Activated CD4-positive, alpha-beta T cell treated with anti-CD3 and anti-CD28 coated beads, Interleukin-2, amount 50 U/mL, for 16 hours (primary cell): ENCODE data around the gene CAPN11.
"Not testable (repeated sequence)": the region's sequence is repeated elsewhere in the genome, so short reads cannot be mapped to it uniquely, and the experiment has no call there.

ENCODE experiments used
- DNase-seq: peaks from one replicate; pipeline ENCODE4 v3.0.0-alpha.2; 2020

The CAPN11 gene

DNA sequence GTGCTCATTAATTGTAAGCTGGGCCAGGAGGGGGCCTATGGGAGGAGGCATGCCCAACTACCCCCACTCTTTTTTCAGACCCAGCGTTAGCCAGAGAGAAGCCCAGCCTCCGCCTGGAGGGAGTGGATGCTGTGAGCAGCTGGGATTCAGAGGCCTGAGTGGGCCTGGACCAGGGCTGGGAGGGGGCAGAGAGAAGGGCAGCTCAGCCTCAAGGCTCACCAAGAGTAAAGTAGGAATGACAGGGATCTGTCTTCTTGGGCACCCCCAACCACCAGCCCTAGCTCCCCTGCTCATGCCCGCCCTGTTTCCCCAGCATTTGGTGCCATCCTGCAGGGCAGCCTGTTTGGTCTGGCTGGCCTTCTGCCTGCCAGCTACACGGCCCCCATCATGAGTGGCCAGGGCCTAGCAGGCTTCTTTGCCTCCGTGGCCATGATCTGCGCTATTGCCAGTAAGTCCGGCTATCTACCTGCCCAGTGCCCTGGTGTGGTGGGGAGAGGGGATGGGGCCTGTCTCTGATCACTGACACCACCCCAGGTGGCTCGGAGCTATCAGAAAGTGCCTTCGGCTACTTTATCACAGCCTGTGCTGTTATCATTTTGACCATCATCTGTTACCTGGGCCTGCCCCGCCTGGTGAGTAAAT is 71.5 kb downstream of the CAPN11 start:
- DNase-seq, result no peak

GRCh38 chr6:44231426-44231825 is 72.8 kb downstream of the CAPN11 start:
- DNase-seq, result not testable (repeated sequence)

DNA sequence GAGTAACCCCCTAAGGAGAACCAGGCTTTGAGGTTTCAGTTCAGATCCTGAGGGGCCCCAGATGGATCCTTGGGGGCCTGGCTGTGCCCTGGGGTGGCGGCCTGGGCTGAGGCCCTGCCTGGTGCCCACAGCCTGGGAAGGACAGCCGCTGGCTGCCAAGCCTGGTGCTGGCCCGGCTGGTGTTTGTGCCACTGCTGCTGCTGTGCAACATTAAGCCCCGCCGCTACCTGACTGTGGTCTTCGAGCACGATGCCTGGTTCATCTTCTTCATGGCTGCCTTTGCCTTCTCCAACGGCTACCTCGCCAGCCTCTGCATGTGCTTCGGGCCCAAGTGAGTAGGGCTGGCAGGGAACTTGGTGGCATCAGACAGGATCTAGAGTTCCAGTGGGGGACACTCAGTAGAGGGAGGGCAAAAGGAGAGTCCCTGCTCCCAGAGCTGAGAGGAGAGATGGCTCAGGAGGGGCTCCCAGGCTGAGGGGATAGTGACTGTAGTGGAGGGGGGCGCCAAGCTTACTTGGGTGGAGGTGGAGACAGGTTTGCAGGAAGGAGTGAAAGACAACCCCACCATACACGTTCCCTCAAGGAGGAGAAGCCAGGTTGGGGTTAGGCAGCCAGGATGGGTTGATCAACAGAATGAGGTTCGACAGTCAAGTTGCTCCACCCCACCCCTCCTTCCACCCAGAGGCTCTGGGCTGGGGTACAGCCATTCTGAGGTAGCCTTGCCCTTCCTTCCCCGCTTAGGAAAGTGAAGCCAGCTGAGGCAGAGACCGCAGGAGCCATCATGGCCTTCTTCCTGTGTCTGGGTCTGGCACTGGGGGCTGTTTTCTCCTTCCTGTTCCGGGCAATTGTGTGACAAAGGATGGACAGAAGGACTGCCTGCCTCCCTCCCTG is 74.3 kb downstream of the CAPN11 start:
- DNase-seq, result no peak

DNA sequence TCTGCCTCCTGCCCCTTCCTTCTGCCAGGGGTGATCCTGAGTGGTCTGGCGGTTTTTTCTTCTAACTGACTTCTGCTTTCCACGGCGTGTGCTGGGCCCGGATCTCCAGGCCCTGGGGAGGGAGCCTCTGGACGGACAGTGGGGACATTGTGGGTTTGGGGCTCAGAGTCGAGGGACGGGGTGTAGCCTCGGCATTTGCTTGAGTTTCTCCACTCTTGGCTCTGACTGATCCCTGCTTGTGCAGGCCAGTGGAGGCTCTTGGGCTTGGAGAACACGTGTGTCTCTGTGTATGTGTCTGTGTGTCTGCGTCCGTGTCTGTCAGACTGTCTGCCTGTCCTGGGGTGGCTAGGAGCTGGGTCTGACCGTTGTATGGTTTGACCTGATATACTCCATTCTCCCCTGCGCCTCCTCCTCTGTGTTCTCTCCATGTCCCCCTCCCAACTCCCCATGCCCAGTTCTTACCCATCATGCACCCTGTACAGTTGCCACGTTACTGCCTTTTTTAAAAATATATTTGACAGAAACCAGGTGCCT is 75.0 kb downstream of the CAPN11 start:
- DNase-seq, result no peak
